Fibroblast of pulmonary artery (primary cell): ENCODE results near the gene TEX10.
"Not testable (repeated sequence)": the region's sequence is repeated elsewhere in the genome, so short reads cannot be mapped to it uniquely, and the experiment has no call there.

Experiments
- DNase-seq: peaks from one replicate; pipeline ENCODE4 v3.0.0-alpha.2; 2010; ENCODE audit warnings: low read depth
- H3K4me3 ChIP-seq: replicated peaks from 2 replicates; pipeline ENCODE4 v1.5.1; 2011; ENCODE audit warnings: low read depth, mild to moderate bottlenecking, control low read depth, low read length, moderate library complexity
- CTCF ChIP-seq: IDR thresholded peaks from 2 replicates; pipeline ENCODE4 v1.5.1; 2011; ENCODE audit warnings: mild to moderate bottlenecking, control low read depth, low read length, inconsistent platforms; ENCODE audit errors: missing control alignments

TEX10 gene

GRCh38 chr9:100350188-100350587 is 2.6 kb downstream of the TEX10 start:
- TF ChIP-seq CTCF, result no peak
- no peak overlapping the region for H3K4me3 ChIP-seq

GRCh38 chr9:100346836-100347235 is 5.9 kb downstream of the TEX10 start:
- TF ChIP-seq CTCF, result no peak
- no peak overlapping the region for H3K4me3 ChIP-seq
- peak; percentile 70 for DNase-seq

More at GRCh38 chr9:100350188-100350587, 2.6 kb downstream of the TEX10 start:
- DNase-seq, result no peak

- no peak overlapping the region for H3K4me3 ChIP-seq
- TF ChIP-seq CTCF, result no peak
- DNase-seq, result no peak
Measured at GRCh38 chr9:100341889-100342288, 10.9 kb downstream of the TEX10 start.

GRCh38 chr9:100340224-100340623 is 12.5 kb downstream of the TEX10 start:
- no peak for DNase-seq
- no peak for TF ChIP-seq CTCF
- H3K4me3 ChIP-seq, result no peak overlapping the region

- not testable (repeated sequence) for DNase-seq
Measured at GRCh38 chr9:100338736-100339135, 14.0 kb downstream of the TEX10 start.

GRCh38 chr9:100324594-100325200 is 28.0 kb downstream of the TEX10 start:
- TF ChIP-seq CTCF, result peak; percentile 49
- peak; percentile 76 for DNase-seq
- no peak overlapping the region for H3K4me3 ChIP-seq

More at GRCh38 chr9:100338736-100339135, 14.0 kb downstream of the TEX10 start:
- not testable (repeated sequence) for H3K4me3 ChIP-seq

GRCh38 chr9:100322954-100323536 is 29.7 kb downstream of the TEX10 start:
- H3K4me3 ChIP-seq, result no peak overlapping the region
- DNase-seq, result peak; percentile 65
- peak; percentile 72 for TF ChIP-seq CTCF
